Gastroesophageal sphincter (tissue), 4 donors: ENCODE data around the gene LIG4. TPM values are rescaled to one million over a fixed set of nuclear protein-coding genes. Genes with fewer than 3 reads are reported as not detected.

Experiments
- ATAC-seq: fragments of 150-250 bp; one replicate; pipeline ENCODE4 v1.9.1; 2016; ENCODE audit warnings: mild to moderate bottlenecking, moderate library complexity
- H3K27ac ChIP-seq, 4 donors: fragments of 200-600 bp; sonication (generic) in 3 of 4; 1 replicate in 3 of 4; 2 replicates in 1 of 4; pipeline ENCODE4 v1.5.1; 2016 to 2019
- H3K27me3 ChIP-seq: fragments of 200-600 bp; sonication (generic); one replicate; pipeline ENCODE4 v1.5.1; 2019
- H3K36me3 ChIP-seq, 2 donors: fragments of 200-600 bp; sonication (generic); one replicate each; pipeline ENCODE4 v1.5.1; 2019; ENCODE audit warnings: control low read depth in 1 of 2
- H3K4me1 ChIP-seq, 3 donors: fragments of 200-600 bp; sonication (generic); 1 replicate in 2 of 3; 2 replicates in 1 of 3; pipeline ENCODE4 v1.5.1; 2016 to 2019; ENCODE audit warnings: control low read depth in 2 of 3
- H3K4me3 ChIP-seq, 2 donors: fragments of 200-600 bp; sonication (generic); one replicate each; pipeline ENCODE4 v1.5.1; 2019; ENCODE audit warnings: mild to moderate bottlenecking in 1 of 2, moderate library complexity in 1 of 2
- H3K9me3 ChIP-seq, 3 donors: fragments of 200-600 bp; sonication (generic); one replicate each; pipeline ENCODE4 v1.5.1; 2017 to 2019; ENCODE audit warnings: control low read depth in 2 of 3
- CTCF ChIP-seq, 4 experiments: fragments of 200-600 bp in 2 of 4; fragments of 450-650 bp in 2 of 4; sonication (generic) in 1 of 4; IDR thresholded peaks; one replicate each; pipeline ENCODE4 v1.5.1; 2017 to 2019; ENCODE audit warnings: antibody characterized with exemption in 4 of 4, mild to moderate bottlenecking in 2 of 4, moderate library complexity in 2 of 4
- WGBS, 2 donors: methylation state at CpG; one replicate each; pipeline ENCODE4 v1.1.5; 2018; ENCODE audit warnings: low coverage in 1 of 2; 5-methylcytosine and 5-hydroxymethylcytosine counted together
- total RNA-seq, 4 donors: library from RNA; depleted of rRNA; stranded (reverse); fragments of >200 nt; gene quantifications; one replicate each; pipeline ENCODE4 v1.1.0, GENCODE V29; 2016

LIG4 gene
- total RNA-seq, 4 donors from 2014 or later: 10.4 to 19.5 (median 13.5) TPM

- TF ChIP-seq CTCF (IDR thresholded peaks at IDR 0.05): no peak
- WGBS, 2 donors: 80% methylated on average over 5 of the region's 12 CpGs; no CpG with 5 or more reads in 1 of the 2 donors
- Histone ChIP-seq H3K4me1 (no peaks in the 10 kb centered on the region), H3K4me3 (no peak overlapping the region), H3K9me3 (no peaks in the 10 kb centered on the region), H3K27ac (no peak overlapping the region), H3K36me3 (no peaks in the 10 kb centered on the region), H3K27me3 (peaks cover 10% of the 10 kb centered on the region)
- ATAC-seq: no peak
These were observed 56.6 kb downstream of the LIG4 start for GRCh38 chr13:108158746-108159145.

Other genes with a start within 250 kb of the LIG4 start
- 10 to 100 TPM; 11.6 to 23.8 (median 16.6) TPM for gene ABHD13, start 2.9 kb upstream of the LIG4 start, total RNA-seq
- gene TNFSF13B, start 54.2 kb upstream of the LIG4 start, total RNA-seq: 10 to 100 TPM in 2 of 4 donors, 1 to 10 TPM in 2; 1.0 to 20.1 (median 9.8) TPM